K562 (cell line): ENCODE data around the gene MEGF9. TPM values are rescaled to one million over a fixed set of nuclear protein-coding genes. Genes with fewer than 3 reads are reported as not detected.
A peak's percentile ranks its signal among the peaks of the same experiment; 100 is the strongest.

Experiments used
- ATAC-seq: fragments of 200-7000 bp; cut with Tn5 transposase; 3 replicates; pipeline ENCODE4 v1.9.1; 2020; ENCODE audit warnings: moderate library complexity
- BruUV-seq: library from RNA; stranded (reverse); fragments of 400-500 nt; replicated peaks from 2 replicates; lab custom pipeline; 2021; lab: Mats Ljungman, UMichigan
- CTCF ChIA-PET: fragments of 300-600 bp; formaldehyde crosslinking; extraction: SDS; loops from one replicate; lab custom pipeline; 2021; ENCODE audit warnings: low intra/inter-chr PET ratio; lab: Yijun Ruan, JAX
- POLR2A ChIA-PET: fragments of 300-600, 350-650 bp; sonication (Branson Sonifier 250); formaldehyde crosslinking; extraction: SDS; loops from one replicate; lab custom pipeline; 2021; ENCODE audit warnings: antibody characterized with exemption, inconsistent platforms; lab: Yijun Ruan, JAX
- DNase-seq, 4 experiments: peaks; one replicate each; pipeline versions ENCODE4 v3.0.0 to v3.0.0-alpha.2; 2011 to 2018; ENCODE audit warnings: low spot score in 3 of 4, mixed read lengths in 3 of 4; ENCODE audit errors: extremely low read depth in 1 of 4
- FAIRE-seq: peaks from 2 replicates; lab custom pipeline; 2011; peaks lifted over from hg19 to GRCh38; lab: Jason Lieb, UNC
- H2AFZ ChIP-seq: 2 replicates; pipeline ENCODE4 v1.6.0; 2011; ENCODE audit warnings: low read depth, low read length, control low read depth, inconsistent platforms
- H3K27ac ChIP-seq: fragments of 200-600 bp; 3 replicates; pipeline ENCODE4 v1.8.0; 2011; ENCODE audit warnings: low read depth, mild to moderate bottlenecking, control low read depth, inconsistent platforms, low read length, moderate library complexity, mixed read lengths; ENCODE audit errors: extremely low read depth
- H3K27me3 ChIP-seq, 2 experiments: fragments of 300-600 bp in 1 of 2; 2 replicates in 1 of 2; 3 replicates in 1 of 2; pipeline versions ENCODE4 v1.6.0 to v1.8.0; 2011; ENCODE audit warnings: inconsistent platforms in 2 of 2, low read length in 2 of 2, mild to moderate bottlenecking in 1 of 2, mixed read lengths in 1 of 2, moderate library complexity in 1 of 2; ENCODE audit not compliant: control insufficient read depth in 2 of 2, insufficient read depth in 2 of 2
- H3K36me3 ChIP-seq: fragments of 300-600 bp; 3 replicates; pipeline ENCODE4 v1.8.0; 2011; ENCODE audit warnings: mild to moderate bottlenecking, low read length, inconsistent platforms; ENCODE audit not compliant: control insufficient read depth, insufficient read depth
- H3K4me1 ChIP-seq, 2 experiments: fragments of 200-600 bp in 1 of 2; replicated peaks in 1 of 2; 2 replicates in 1 of 2; 3 replicates in 1 of 2; pipeline versions ENCODE4 v1.5.1 to v1.8.0; 2011; ENCODE audit warnings: inconsistent platforms in 2 of 2, low read length in 2 of 2, mild to moderate bottlenecking in 1 of 2, mixed read lengths in 1 of 2, moderate library complexity in 1 of 2; ENCODE audit not compliant: control insufficient read depth in 2 of 2, insufficient read depth in 2 of 2
- H3K4me2 ChIP-seq: 2 replicates; pipeline ENCODE4 v1.6.1; 2011; ENCODE audit warnings: low read length, control low read depth, inconsistent platforms, mixed read lengths; ENCODE audit not compliant: insufficient read depth
- H3K4me3 ChIP-seq: fragments of 200-600 bp; sonication (generic), shearing (Covaris generic); 2 replicates; pipeline ENCODE4 v1.5.1; 2016; ENCODE audit warnings: control low read depth, inconsistent platforms
- H3K79me2 ChIP-seq: fragments of 200-600 bp; 3 replicates; pipeline ENCODE4 v1.8.0; 2011; ENCODE audit warnings: low read length, inconsistent platforms; ENCODE audit not compliant: control insufficient read depth, insufficient read depth
- H3K9ac ChIP-seq, 2 experiments: 2 replicates each; pipeline versions ENCODE4 v1.6.0 to v1.6.1; 2011; ENCODE audit warnings: low read depth in 2 of 2, low read length in 2 of 2, control low read depth in 1 of 2, inconsistent platforms in 1 of 2, mild to moderate bottlenecking in 1 of 2, mixed read lengths in 1 of 2; ENCODE audit not compliant: insufficient read depth in 1 of 2
- H3K9me1 ChIP-seq: one replicate; pipeline ENCODE4 v1.6.0; 2011; ENCODE audit warnings: inconsistent platforms, mild to moderate bottlenecking, low read length, moderate library complexity; ENCODE audit not compliant: control insufficient read depth, insufficient read depth
- H3K9me3 ChIP-seq: replicated peaks from 2 replicates; pipeline ENCODE4 v1.5.1; 2011; ENCODE audit warnings: low read depth, low read length, inconsistent platforms; ENCODE audit not compliant: control insufficient read depth, insufficient read depth
- H4K20me1 ChIP-seq: replicated peaks from 2 replicates; pipeline ENCODE4 v1.6.1; 2011; ENCODE audit warnings: low read length, inconsistent platforms, mixed read lengths; ENCODE audit not compliant: control insufficient read depth, insufficient read depth
- BRF1 ChIP-seq: IDR thresholded peaks from 3 replicates; pipeline ENCODE4 v1.6.1; 2011; ENCODE audit warnings: borderline replicate concordance, mild to moderate bottlenecking; ENCODE audit not compliant: insufficient read length; ENCODE audit errors: extremely low read depth
- CAMTA2 ChIP-seq: fragments of 250-450 bp; sonication (Bioruptor Pico); conservative IDR thresholded peaks from 2 replicates; pipeline ENCODE4 v1.5.1; 2022
- CREBBP ChIP-seq: IDR thresholded peaks from one replicate; pipeline ENCODE4 v1.6.1; 2012; ENCODE audit warnings: low read depth, mild to moderate bottlenecking, control low read depth, inconsistent platforms, low read length
- DACH1 ChIP-seq: fragments of 450-650 bp; IDR thresholded peaks from 2 replicates; pipeline ENCODE4 v1.6.1; 2018; ENCODE audit not compliant: partially characterized antibody
- NR2C2 ChIP-seq, 2 experiments: fragments of 200-800 bp in 1 of 2; sonication (Bioruptor generic) in 1 of 2; sonication (generic) in 1 of 2; formaldehyde crosslinking in 1 of 2; IDR thresholded peaks; 2 replicates each; pipeline versions ENCODE4 v1.6.1 to v1.8.0; 2016 to 2022; ENCODE audit warnings: mild to moderate bottlenecking in 1 of 2, missing compliant biosample characterization in 1 of 2, missing genetic modification characterization in 1 of 2, missing genetic modification reagents in 1 of 2
- SRSF3 ChIP-seq: fragments of 200-400 bp; formaldehyde crosslinking; IDR thresholded peaks from 2 replicates; pipeline ENCODE4 v1.6.1; 2016; ENCODE audit warnings: mild to moderate bottlenecking, low read length, moderate library complexity; ENCODE audit not compliant: insufficient read depth
- ZNF175 ChIP-seq: fragments of 200-800 bp; sonication (Bioruptor generic); IDR thresholded peaks from 2 replicates; pipeline ENCODE4 v1.6.1; 2016; ENCODE audit warnings: low read depth, mild to moderate bottlenecking, missing genetic modification characterization, missing compliant biosample characterization
- WGBS: fragments of 100-300 bp; shearing (Covaris generic); methylation state at CpG from one replicate; pipeline ENCODE4 v1.1.6; 2016; ENCODE audit warnings: low coverage, mixed read lengths; ENCODE audit not compliant: insufficient coverage; ENCODE audit errors: missing lambda C conversion rate; 5-methylcytosine and 5-hydroxymethylcytosine counted together
- in situ Hi-C: fragments of 300-500 bp; cut with MboI; formaldehyde crosslinking; loops from 4 replicates; pipeline ENCODE4 v1.15.0; 2018; ENCODE audit warnings: inconsistent platforms, mixed read lengths
- intact Hi-C: fragments of 100-400 bp; cut with micrococcal nuclease; formaldehyde crosslinking; loops from 2 replicates; pipeline ENCODE4 v1.14.2; 2022
- polyA plus RNA-seq, 8 experiments: library from polyadenylated mRNA; depleted of rRNA in 4 of 8; stranded (reverse) in 5 of 8; unstranded in 3 of 8; fragments of >200 nt; fragmentation: Nextera tagmentation in 2 of 8; fragmentation: Illumina TruSeq in 1 of 8; extraction: Ambion mirVana in 2 of 8; extraction: Trizol in 1 of 8; gene quantifications; 2 replicates each; pipeline versions ENCODE4 v1.2.1 to v1.2.3, GENCODE V29; 2011 to 2014; ENCODE audit warnings: inconsistent platforms in 1 of 8, missing spikeins in 1 of 8
- total RNA-seq, 7 experiments: library from RNA; depleted of rRNA in 6 of 7; stranded (reverse); fragments of >200 nt in 6 of 7; fragmentation: Illumina TruSeq in 2 of 7; extraction: Trizol in 2 of 7; gene quantifications; 2 replicates each; pipeline versions ENCODE4 v1.2.1 to v1.2.3, GENCODE V29; 2011 to 2021; ENCODE audit warnings: low replicate concordance in 1 of 7
- TF ChIP-seq, protein P1 (sequence below): fragments of 250-450 bp; sonication (Bioruptor Pico); IDR thresholded peaks from 2 replicates; pipeline ENCODE4 v1.5.0; 2021

Gene MEGF9
- total and polyA plus RNA-seq, 9 of the 15 experiments (the other 6 are each of a cell fraction or from before 2014, with no cell fraction given): 2.1 to 6.2 (median 3.8) TPM

DNA sequence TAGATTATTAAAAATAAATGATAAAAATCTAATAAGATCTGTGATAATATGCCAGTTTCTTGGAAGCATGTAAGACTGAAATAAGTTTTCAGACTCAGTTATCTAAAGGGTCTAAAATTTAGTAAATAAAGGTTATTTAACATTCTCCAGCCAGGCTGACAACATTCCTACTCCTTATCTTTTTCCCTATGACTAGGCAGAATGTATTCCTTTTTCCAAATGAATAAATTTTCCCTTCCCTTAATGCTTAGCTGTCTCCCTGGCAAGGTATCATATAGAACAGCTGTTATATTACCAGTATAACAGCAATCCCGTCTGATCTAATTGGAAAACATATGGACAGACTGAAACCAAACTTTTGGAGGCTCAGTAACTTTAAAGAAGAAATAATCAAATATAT lies 13.0 kb downstream of the MEGF9 start:
- Histone ChIP-seq H3K79me2 (no peaks in the 10 kb centered on the region), H3K9me1 (no peaks in the 10 kb centered on the region), H3K9ac (no peak overlapping the region), H3K27me3 (no peaks in the 10 kb centered on the region), H2AFZ (no peak overlapping the region), H3K4me3 (no peak overlapping the region), H3K27ac (no peak overlapping the region), H3K36me3 (no peaks in the 10 kb centered on the region), H4K20me1 (no peaks in the 10 kb centered on the region), H3K4me2 (no peak overlapping the region), H3K4me1 (no peaks in the 10 kb centered on the region), H3K9me3 (no peaks in the 10 kb centered on the region)
- intact Hi-C loops: no loop called here
- CTCF ChIA-PET: no interaction called here
- WGBS: 43% methylated on average over 1 of the region's 1 CpG
- ATAC-seq (no peak), DNase-seq (no peak), FAIRE-seq (no peak)
- POLR2A ChIA-PET: no interaction called here
- in situ Hi-C loops: no loop called here
- BruUV-seq: no TSS peak
- TF ChIP-seq DACH1 (peak; percentile 69), CAMTA2 (no peak)

DNA sequence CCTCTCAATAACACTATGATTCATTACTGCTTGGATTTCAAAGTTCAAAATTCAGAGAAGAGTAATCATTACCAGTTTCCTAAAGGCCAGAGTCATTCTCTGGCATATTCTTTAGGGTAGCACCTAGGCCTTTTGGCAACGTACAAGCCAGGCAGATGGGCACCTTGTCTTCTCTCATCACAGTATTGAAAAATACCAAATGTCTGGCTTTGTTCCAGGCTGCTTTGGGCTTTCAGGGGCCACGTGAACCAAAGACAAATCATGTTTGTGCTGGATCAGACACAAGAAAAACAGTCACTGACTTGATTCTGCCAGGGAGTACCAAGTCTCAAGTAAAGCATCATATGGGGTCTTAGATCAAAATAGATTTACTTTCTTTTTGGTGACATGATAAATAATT lies 15.5 kb downstream of the MEGF9 start:
- no peaks in the 10 kb centered on the region for H3K27me3 ChIP-seq
- no peak overlapping the region for H3K27ac ChIP-seq
- TF ChIP-seq CREBBP (no peak), NR2C2 (CRISPR knock-in tag; IDR thresholded peaks at IDR 0.05) (no peak), NR2C2 (tag; IDR thresholded peaks at IDR 0.05) (no peak), BRF1 (no peak), SRSF3 (no peak), ZNF175 (CRISPR knock-in tag) (no peak)
- TF ChIP-seq, protein P1, sequence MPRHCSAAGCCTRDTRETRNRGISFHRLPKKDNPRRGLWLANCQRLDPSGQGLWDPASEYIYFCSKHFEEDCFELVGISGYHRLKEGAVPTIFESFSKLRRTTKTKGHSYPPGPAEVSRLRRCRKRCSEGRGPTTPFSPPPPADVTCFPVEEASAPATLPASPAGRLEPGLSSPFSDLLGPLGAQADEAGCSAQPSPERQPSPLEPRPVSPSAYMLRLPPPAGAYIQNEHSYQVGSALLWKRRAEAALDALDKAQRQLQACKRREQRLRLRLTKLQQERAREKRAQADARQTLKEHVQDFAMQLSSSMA (CRISPR knock-in tag): no peak
- no peak for ATAC-seq
- intact Hi-C loops (no loop called here), in situ Hi-C loops (no loop called here)
- no peak overlapping the region for H2AFZ ChIP-seq
- H3K4me1 ChIP-seq: no peaks in the 10 kb centered on the region
- DNase-seq: no peak
- no peaks in the 10 kb centered on the region for H3K9me3 ChIP-seq
- no peak overlapping the region for H3K4me3 ChIP-seq
- H3K9ac ChIP-seq: no peak overlapping the region
- H3K79me2 ChIP-seq: no peaks in the 10 kb centered on the region
- BruUV-seq: no TSS peak
- H3K9me1 ChIP-seq: no peaks in the 10 kb centered on the region
- no peak for FAIRE-seq
- no peaks in the 10 kb centered on the region for H3K36me3 ChIP-seq
- H4K20me1 ChIP-seq: no peaks in the 10 kb centered on the region
- ChIA-PET CTCF (interaction anchor here (0.6 kb wide), 1 partner anchor 10 kb away, joined by 3 read pairs; no protein-coding TSS in a partner anchor), POLR2A (interaction anchor here (1.6 kb wide), 1 partner anchor 38 kb away, joined by 3 read pairs; no protein-coding TSS in a partner anchor)
- H3K4me2 ChIP-seq: no peak overlapping the region
- 38% methylated on average over 2 of the region's 2 CpGs for WGBS
